Vagina (tissue), 2 donors: ENCODE results near the gene DRAXIN.
A peak's percentile ranks its signal among the peaks of the same experiment; 100 is the strongest.

Experiments used
- POLR2A ChIP-seq, 2 donors: fragments of 450-650 bp; IDR thresholded peaks; one replicate each; pipeline ENCODE4 v1.6.1; 2017; ENCODE audit warnings: antibody characterized with exemption in 2 of 2, mild to moderate bottlenecking in 2 of 2, moderate library complexity in 2 of 2
- POLR2AphosphoS5 ChIP-seq, 2 donors: sonication (generic); formaldehyde crosslinking; IDR thresholded peaks; one replicate each; pipeline ENCODE4 v1.9.0; 2017; ENCODE audit warnings: antibody characterized with exemption in 2 of 2, mild to moderate bottlenecking in 2 of 2, low read depth in 1 of 2; ENCODE audit not compliant: insufficient read depth in 1 of 2
- TF ChIP-seq, protein P1 (sequence below), 3 experiments: fragments of 450-650 bp in 2 of 3; fragments of 200-600 bp in 1 of 3; sonication (generic) in 1 of 3; IDR thresholded peaks; one replicate each; pipeline ENCODE4 v1.5.1; 2017 to 2019; ENCODE audit warnings: antibody characterized with exemption in 3 of 3, mild to moderate bottlenecking in 2 of 3, moderate library complexity in 2 of 3

DNA sequence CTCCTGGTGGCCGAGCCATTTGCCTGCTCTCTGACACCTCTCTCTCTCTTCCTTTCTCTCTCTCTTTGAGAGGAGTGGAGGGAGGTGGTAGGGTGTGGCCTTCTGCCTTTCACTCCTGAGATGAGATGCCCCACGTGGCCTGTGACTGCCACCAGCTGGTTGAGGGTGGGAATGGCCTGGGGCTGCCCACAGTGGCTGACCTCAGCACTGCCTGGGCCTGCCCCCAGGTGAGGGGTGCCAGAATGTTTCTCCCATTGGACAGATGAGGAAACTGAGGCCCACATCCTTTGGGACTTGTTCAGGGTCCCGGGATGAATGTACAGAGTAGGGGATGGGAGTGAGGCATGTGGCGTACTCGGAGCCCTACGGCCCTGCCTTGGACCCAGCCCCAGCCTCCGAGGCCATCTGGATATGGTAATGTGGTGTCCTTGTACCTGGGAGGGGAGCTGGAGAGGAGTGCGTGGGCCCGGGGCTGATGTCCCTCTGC lies 57.7 kb downstream of the DRAXIN start:
- TF ChIP-seq, protein P1, sequence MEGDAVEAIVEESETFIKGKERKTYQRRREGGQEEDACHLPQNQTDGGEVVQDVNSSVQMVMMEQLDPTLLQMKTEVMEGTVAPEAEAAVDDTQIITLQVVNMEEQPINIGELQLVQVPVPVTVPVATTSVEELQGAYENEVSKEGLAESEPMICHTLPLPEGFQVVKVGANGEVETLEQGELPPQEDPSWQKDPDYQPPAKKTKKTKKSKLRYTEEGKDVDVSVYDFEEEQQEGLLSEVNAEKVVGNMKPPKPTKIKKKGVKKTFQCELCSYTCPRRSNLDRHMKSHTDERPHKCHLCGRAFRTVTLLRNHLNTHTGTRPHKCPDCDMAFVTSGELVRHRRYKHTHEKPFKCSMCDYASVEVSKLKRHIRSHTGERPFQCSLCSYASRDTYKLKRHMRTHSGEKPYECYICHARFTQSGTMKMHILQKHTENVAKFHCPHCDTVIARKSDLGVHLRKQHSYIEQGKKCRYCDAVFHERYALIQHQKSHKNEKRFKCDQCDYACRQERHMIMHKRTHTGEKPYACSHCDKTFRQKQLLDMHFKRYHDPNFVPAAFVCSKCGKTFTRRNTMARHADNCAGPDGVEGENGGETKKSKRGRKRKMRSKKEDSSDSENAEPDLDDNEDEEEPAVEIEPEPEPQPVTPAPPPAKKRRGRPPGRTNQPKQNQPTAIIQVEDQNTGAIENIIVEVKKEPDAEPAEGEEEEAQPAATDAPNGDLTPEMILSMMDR (IDR thresholded peaks at IDR 0.05): peak in 2 of 3 experiments; percentile 33 to 44
- no peak for TF ChIP-seq POLR2A (IDR thresholded peaks at IDR 0.05)
- TF ChIP-seq POLR2AphosphoS5 (IDR thresholded peaks at IDR 0.05; ENCODE audit: insufficient read depth in 1 of 2, low read depth in 1 of 2): no peak
